Esophagus squamous epithelium (tissue), 5 donors: ENCODE measurements around the gene CHID1. TPM values are rescaled to one million over a fixed set of nuclear protein-coding genes. Genes with fewer than 3 reads are reported as not detected.

ENCODE experiments used
- DNase-seq: peaks from one replicate; lab custom pipeline; 2025; lab: John Stamatoyannopoulos, UW
- H3K27ac ChIP-seq, 4 donors: fragments of 200-600 bp; sonication (generic); one replicate each; pipeline ENCODE4 v1.5.1; 2016 to 2019; ENCODE audit warnings: mild to moderate bottlenecking in 1 of 4
- H3K27me3 ChIP-seq, 4 donors: fragments of 200-600 bp; sonication (generic); 1 replicate in 3 of 4; 2 replicates in 1 of 4; pipeline versions ENCODE4 v1.5.1 to v1.6.0; 2017 to 2021; ENCODE audit warnings: antibody characterized with exemption in 1 of 4
- H3K36me3 ChIP-seq, 3 donors: fragments of 200-600 bp; sonication (generic); one replicate each; pipeline ENCODE4 v1.5.1; 2016 to 2019
- H3K4me1 ChIP-seq, 3 donors: fragments of 200-600 bp; sonication (generic); one replicate each; pipeline ENCODE4 v1.5.1; 2017 to 2019
- H3K4me3 ChIP-seq, 4 donors: fragments of 200-600 bp; sonication (generic); 1 replicate in 3 of 4; 2 replicates in 1 of 4; pipeline ENCODE4 v1.5.1; 2016 to 2019; ENCODE audit warnings: mild to moderate bottlenecking in 2 of 4, moderate library complexity in 1 of 4
- H3K9me3 ChIP-seq, 3 donors: fragments of 200-600 bp; sonication (generic); one replicate each; pipeline ENCODE4 v1.5.1; 2016 to 2019
- CTCF ChIP-seq, 6 experiments: fragments of 450-650 bp in 4 of 6; fragments of 200-600 bp in 2 of 6; sonication (generic) in 2 of 6; IDR thresholded peaks; one replicate each; pipeline ENCODE4 v1.5.1; 2016 to 2019; ENCODE audit warnings: antibody characterized with exemption in 6 of 6, mild to moderate bottlenecking in 4 of 6, moderate library complexity in 4 of 6
- POLR2A ChIP-seq, 4 donors: fragments of 450-650 bp; IDR thresholded peaks; one replicate each; pipeline ENCODE4 v1.6.1; 2017; ENCODE audit warnings: antibody characterized with exemption in 4 of 4, mild to moderate bottlenecking in 4 of 4, moderate library complexity in 3 of 4
- WGBS, 2 donors: methylation state at CpG; one replicate each; pipeline ENCODE4 v1.1.5; 2018; 5-methylcytosine and 5-hydroxymethylcytosine counted together
- intact Hi-C: fragments of 100-400 bp; cut with DNase I; formaldehyde crosslinking; loops from one replicate; pipeline ENCODE4 v1.15.0; 2022
- total RNA-seq, 4 donors: library from RNA; depleted of rRNA; stranded (reverse); fragments of >200 nt; gene quantifications; one replicate each; pipeline ENCODE4 v1.1.0, GENCODE V29; 2016
- donor health status: DM: yes; HTN: yes; CAD: no.

CHID1 gene
- total RNA-seq, 4 donors from 2014 or later = 58.2 to 63.4 (median 61.3) TPM

GRCh38 chr11:894575-895201 lies 15.9 kb downstream of the CHID1 start:
- Histone ChIP-seq H3K4me3 (no peak overlapping the region), H3K36me3 (peaks cover 12 to 45% (median 13%) of the 10 kb centered on the region in 3 donors), H3K9me3 (no peaks in the 10 kb centered on the region), H3K4me1 (no peaks in the 10 kb centered on the region), H3K27me3 (no peaks in the 10 kb centered on the region), H3K27ac (no peak overlapping the region)
- TF ChIP-seq POLR2A (IDR thresholded peaks at IDR 0.05) = no peak
- peak in 1 of 6 experiments; percentile 8 for TF ChIP-seq CTCF (IDR thresholded peaks at IDR 0.05)
- intact Hi-C loops = no loop called here
- DNase-seq = no peak
- WGBS, 2 donors = 73 to 83% methylated on average over 1 to 8 of the region's 12 CpGs

GRCh38 chr11:893008-893654 lies 17.5 kb downstream of the CHID1 start:
- no peak for DNase-seq
- H3K4me3 ChIP-seq = no peak overlapping the region
- H3K9me3 ChIP-seq = no peaks in the 10 kb centered on the region
- H3K36me3 ChIP-seq = peaks cover 0 to 45% (median 4%) of the 10 kb centered on the region in 3 donors
- intact Hi-C loops = no loop called here
- no peaks in the 10 kb centered on the region for H3K4me1 ChIP-seq
- WGBS, 2 donors = 60% methylated on average over 1 of the region's 13 CpGs; no CpG with 5 or more reads in 1 of the 2 donors
- no peak for TF ChIP-seq CTCF (IDR thresholded peaks at IDR 0.05)
- no peak for TF ChIP-seq POLR2A (IDR thresholded peaks at IDR 0.05)
- no peak overlapping the region for H3K27ac ChIP-seq
- no peaks in the 10 kb centered on the region for H3K27me3 ChIP-seq

GRCh38 chr11:890794-891540 lies 19.6 kb downstream of the CHID1 start:
- Histone ChIP-seq H3K4me3 (no peak overlapping the region), H3K9me3 (no peaks in the 10 kb centered on the region), H3K36me3 (peaks cover 0 to 57% (median 7%) of the 10 kb centered on the region in 3 donors), H3K27me3 (no peaks in the 10 kb centered on the region), H3K4me1 (no peaks in the 10 kb centered on the region), H3K27ac (no peak overlapping the region)
- intact Hi-C loops = no loop called here
- DNase-seq = no peak
- WGBS, 2 donors = 86 to 93% methylated on average over 3 to 5 of the region's 27 CpGs
- TF ChIP-seq CTCF (IDR thresholded peaks at IDR 0.05) = no peak
- no peak for TF ChIP-seq POLR2A (IDR thresholded peaks at IDR 0.05)

- H3K27me3 ChIP-seq = no peaks in the 10 kb centered on the region
- H3K4me3 ChIP-seq = no peak overlapping the region
- H3K9me3 ChIP-seq = no peaks in the 10 kb centered on the region
- no peaks in the 10 kb centered on the region for H3K4me1 ChIP-seq
- no peak for DNase-seq
- 85 to 94% methylated on average over 8 to 14 of the region's 32 CpGs for WGBS, 2 donors
- peaks cover 0 to 65% (median 7%) of the 10 kb centered on the region in 3 donors for H3K36me3 ChIP-seq
- TF ChIP-seq CTCF (IDR thresholded peaks at IDR 0.05) (no peak), POLR2A (IDR thresholded peaks at IDR 0.05) (no peak)
- no peak overlapping the region for H3K27ac ChIP-seq
- intact Hi-C loops = no loop called here
These were observed 20.7 kb downstream of the CHID1 start for GRCh38 chr11:889687-890475.
